22Rv1 (cell line): ENCODE results near the gene GALNT17.

ENCODE experiments used
- ZFX ChIP-seq: fragments of 450-650 bp; IDR thresholded peaks from 2 replicates; pipeline ENCODE4 v1.6.1; 2017; ENCODE audit warnings: antibody characterized with exemption, borderline replicate concordance
- TF ChIP-seq, protein P1 (sequence below): fragments of 450-650 bp; IDR thresholded peaks from 2 replicates; pipeline ENCODE4 v1.5.1; 2017; ENCODE audit warnings: mild to moderate bottlenecking

DNA sequence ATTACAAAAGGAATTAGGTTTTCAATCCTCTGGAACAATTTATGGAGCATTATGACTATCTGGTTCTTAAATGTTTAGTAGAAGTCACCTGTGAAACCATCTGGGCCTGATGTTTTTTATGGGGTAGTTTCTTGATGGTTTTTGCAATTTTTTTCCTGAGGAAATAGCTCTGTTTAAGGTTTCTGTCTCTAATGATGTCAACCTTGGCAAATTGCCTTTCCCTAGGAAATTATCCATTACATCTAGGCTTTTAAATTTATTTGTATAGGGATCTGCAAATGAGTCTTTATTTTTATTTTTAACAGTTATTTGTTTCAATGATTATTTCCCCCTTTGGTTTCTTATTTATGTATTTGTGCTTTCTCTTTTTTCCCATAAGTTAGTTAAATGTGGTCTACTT is 222.8 kb downstream of the GALNT17 start:
- TF ChIP-seq, protein P1, sequence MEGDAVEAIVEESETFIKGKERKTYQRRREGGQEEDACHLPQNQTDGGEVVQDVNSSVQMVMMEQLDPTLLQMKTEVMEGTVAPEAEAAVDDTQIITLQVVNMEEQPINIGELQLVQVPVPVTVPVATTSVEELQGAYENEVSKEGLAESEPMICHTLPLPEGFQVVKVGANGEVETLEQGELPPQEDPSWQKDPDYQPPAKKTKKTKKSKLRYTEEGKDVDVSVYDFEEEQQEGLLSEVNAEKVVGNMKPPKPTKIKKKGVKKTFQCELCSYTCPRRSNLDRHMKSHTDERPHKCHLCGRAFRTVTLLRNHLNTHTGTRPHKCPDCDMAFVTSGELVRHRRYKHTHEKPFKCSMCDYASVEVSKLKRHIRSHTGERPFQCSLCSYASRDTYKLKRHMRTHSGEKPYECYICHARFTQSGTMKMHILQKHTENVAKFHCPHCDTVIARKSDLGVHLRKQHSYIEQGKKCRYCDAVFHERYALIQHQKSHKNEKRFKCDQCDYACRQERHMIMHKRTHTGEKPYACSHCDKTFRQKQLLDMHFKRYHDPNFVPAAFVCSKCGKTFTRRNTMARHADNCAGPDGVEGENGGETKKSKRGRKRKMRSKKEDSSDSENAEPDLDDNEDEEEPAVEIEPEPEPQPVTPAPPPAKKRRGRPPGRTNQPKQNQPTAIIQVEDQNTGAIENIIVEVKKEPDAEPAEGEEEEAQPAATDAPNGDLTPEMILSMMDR: no peak
- TF ChIP-seq ZFX: no peak
